GM12801 (cell line): ENCODE data around the gene RPS24.

ENCODE experiments used
- CTCF ChIP-seq: IDR thresholded peaks from one replicate; pipeline ENCODE4 v1.5.1; 2011; ENCODE audit warnings: control low read depth; ENCODE audit not compliant: insufficient read length; ENCODE audit errors: extremely low read depth

The RPS24 gene

GRCh38 chr10:78002541-78003288 is 30.9 kb upstream of the RPS24 start:
- TF ChIP-seq CTCF = no peak

- no peak for TF ChIP-seq CTCF
These were observed 29.2 kb upstream of the RPS24 start for GRCh38 chr10:78004215-78005026.

GRCh38 chr10:78007172-78007571 is 26.5 kb upstream of the RPS24 start:
- no peak for TF ChIP-seq CTCF

- no peak for TF ChIP-seq CTCF
These were observed 24.0 kb upstream of the RPS24 start for GRCh38 chr10:78009662-78010061.

GRCh38 chr10:78010278-78010677 is 23.4 kb upstream of the RPS24 start:
- no peak for TF ChIP-seq CTCF

- no peak for TF ChIP-seq CTCF
These were observed 22.6 kb upstream of the RPS24 start for GRCh38 chr10:78011065-78011464.

GRCh38 chr10:78013564-78013963 is 20.1 kb upstream of the RPS24 start:
- no peak for TF ChIP-seq CTCF
